ENCODE results near the gene MARCHF10. TPM values are rescaled to one million over a fixed set of nuclear protein-coding genes. Genes with fewer than 3 reads are reported as not detected.

Gene MARCHF10
- total and polyA plus RNA-seq, 9 of the 15 experiments (the other 6 are each of a cell fraction or from before 2014, with no cell fraction given): not detected

DNA sequence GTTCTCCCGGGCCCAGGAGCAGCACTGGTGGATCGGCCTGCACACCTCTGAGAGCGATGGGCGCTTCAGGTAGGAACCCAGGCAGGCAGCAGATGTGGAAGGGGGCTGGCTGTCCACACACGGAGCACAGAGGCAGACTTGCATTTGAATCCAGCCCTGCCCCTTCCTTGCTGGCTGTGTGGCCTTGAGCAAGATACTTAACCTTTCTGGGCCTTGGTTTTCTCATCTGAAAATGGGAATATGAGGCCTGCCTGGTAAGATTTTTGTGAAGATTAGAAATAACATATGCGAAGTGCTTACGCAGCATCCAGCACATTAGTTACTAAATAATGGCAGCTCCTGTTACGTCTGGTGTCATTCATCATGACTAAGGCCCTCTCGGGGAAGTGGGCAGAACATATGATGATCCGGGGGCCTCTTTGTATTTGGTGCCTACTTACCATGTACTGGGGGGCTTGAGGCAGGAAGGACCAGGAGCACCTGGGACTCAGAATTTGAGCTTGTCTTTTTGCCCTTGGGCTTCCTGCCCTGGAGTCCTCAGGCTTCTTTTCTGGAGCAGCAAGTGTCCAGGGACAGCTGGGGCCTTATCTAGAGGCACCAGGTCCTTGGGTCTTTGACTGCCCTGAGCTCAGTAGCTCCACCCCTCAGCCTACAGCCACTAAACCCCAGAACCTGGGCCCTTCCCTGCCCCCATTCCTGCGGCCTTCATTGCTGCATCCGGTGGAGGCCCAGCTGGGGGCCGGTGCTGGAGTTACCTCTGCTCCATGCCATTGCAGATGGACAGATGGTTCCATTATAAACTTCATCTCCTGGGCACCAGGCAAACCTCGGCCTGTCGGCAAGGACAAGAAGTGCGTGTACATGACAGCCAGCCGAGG lies 126.8 kb downstream of the MARCHF10 start (continued):
- TF ChIP-seq SP1 (CRISPR knock-in tag; IDR thresholded peaks at IDR 0.05): peak; percentile 73
- TF ChIP-seq, protein P1, sequence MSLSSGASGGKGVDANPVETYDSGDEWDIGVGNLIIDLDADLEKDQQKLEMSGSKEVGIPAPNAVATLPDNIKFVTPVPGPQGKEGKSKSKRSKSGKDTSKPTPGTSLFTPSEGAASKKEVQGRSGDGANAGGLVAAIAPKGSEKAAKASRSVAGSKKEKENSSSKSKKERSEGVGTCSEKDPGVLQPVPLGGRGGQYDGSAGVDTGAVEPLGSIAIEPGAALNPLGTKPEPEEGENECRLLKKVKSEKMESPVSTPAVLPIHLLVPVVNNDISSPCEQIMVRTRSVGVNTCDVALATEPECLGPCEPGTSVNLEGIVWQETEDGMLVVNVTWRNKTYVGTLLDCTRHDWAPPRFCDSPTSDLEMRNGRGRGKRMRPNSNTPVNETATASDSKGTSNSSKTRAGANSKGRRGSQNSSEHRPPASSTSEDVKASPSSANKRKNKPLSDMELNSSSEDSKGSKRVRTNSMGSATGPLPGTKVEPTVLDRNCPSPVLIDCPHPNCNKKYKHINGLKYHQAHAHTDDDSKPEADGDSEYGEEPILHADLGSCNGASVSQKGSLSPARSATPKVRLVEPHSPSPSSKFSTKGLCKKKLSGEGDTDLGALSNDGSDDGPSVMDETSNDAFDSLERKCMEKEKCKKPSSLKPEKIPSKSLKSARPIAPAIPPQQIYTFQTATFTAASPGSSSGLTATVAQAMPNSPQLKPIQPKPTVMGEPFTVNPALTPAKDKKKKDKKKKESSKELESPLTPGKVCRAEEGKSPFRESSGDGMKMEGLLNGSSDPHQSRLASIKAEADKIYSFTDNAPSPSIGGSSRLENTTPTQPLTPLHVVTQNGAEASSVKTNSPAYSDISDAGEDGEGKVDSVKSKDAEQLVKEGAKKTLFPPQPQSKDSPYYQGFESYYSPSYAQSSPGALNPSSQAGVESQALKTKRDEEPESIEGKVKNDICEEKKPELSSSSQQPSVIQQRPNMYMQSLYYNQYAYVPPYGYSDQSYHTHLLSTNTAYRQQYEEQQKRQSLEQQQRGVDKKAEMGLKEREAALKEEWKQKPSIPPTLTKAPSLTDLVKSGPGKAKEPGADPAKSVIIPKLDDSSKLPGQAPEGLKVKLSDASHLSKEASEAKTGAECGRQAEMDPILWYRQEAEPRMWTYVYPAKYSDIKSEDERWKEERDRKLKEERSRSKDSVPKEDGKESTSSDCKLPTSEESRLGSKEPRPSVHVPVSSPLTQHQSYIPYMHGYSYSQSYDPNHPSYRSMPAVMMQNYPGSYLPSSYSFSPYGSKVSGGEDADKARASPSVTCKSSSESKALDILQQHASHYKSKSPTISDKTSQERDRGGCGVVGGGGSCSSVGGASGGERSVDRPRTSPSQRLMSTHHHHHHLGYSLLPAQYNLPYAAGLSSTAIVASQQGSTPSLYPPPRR (CRISPR knock-in tag; IDR thresholded peaks at IDR 0.05; ENCODE audit: borderline replicate concordance): peak; percentile 77; the same call in 1 of the 2 replicates
- TF ChIP-seq CBFA2T2 (conservative IDR thresholded peaks at IDR 0.05): peak; percentile 91

Measured in K562 (cell line).